22Rv1 (cell line): ENCODE measurements around the gene ABCA4.

Experiments used
- CTCF ChIP-seq: fragments of 450-650 bp; IDR thresholded peaks from 2 replicates; pipeline ENCODE4 v1.5.1; 2017; ENCODE audit warnings: mild to moderate bottlenecking
- ZFX ChIP-seq: fragments of 450-650 bp; IDR thresholded peaks from 2 replicates; pipeline ENCODE4 v1.6.1; 2017; ENCODE audit warnings: antibody characterized with exemption, borderline replicate concordance

- TF ChIP-seq CTCF (no peak), ZFX (no peak)
Measured at GRCh38 chr1:94092210-94092613, 28.7 kb downstream of the ABCA4 start.
